NCI-H146 (cell line): Measurements from ENCODE around the gene RFX7.
A peak's percentile ranks its signal among the peaks of the same experiment; 100 is the strongest.
"Not testable (repeated sequence)": the region's sequence is repeated elsewhere in the genome, so short reads cannot be mapped to it uniquely, and the experiment has no call there.

Experiments used
- DNase-seq: peaks from one replicate; lab custom pipeline; 2025; lab: John Stamatoyannopoulos, UW

Gene RFX7

DNA sequence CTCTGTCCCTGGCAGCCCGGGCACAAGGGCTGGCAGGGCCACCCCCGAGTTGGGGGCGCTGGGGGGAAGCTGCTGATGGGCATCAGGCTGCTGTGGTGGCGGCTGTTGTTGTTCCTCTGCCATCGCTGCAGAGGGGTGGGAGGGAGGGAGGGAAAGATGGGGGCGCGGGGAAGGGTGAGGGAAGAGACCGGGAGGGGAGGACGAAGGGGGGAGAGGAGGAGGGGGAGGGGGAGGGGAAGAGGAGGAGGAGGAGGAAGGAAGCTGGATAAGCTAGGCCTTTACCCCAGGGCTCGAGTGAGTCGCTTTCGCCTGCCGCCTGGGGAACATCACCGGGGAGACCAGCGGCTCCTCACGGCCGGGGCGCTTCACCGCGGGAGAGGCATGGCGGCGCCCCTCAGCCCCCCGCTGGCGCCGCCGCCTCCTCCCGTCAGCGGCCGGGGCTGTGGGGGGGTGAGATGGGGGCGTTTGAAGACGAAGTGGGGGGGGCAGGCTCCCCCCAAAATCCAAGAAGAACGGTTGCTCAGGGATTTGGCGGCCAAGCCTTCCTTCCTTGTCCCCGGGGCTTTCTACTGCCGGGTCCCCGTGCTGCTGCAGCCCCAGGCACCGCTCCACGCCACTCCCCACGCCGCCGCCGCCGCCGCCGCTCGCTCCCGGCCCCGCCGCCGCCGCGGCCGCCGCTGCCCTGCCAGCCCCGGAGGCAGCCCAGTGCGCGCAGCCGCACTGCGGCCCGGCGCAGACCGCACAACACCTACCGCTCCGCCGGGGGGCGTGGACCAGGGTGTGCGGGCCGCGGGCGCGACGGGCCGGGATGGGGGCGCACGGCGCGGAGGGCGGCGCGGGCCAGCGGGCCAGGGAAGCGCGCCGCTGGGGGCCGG is at the start of gene RFX7:
Gene RFX7, minus strand, starts transcription at position 717 of the 875 bp plus-strand sequence. Its CDS starts 594 bp downstream, at position 123.
- DNase-seq = peak; percentile 69

DNA sequence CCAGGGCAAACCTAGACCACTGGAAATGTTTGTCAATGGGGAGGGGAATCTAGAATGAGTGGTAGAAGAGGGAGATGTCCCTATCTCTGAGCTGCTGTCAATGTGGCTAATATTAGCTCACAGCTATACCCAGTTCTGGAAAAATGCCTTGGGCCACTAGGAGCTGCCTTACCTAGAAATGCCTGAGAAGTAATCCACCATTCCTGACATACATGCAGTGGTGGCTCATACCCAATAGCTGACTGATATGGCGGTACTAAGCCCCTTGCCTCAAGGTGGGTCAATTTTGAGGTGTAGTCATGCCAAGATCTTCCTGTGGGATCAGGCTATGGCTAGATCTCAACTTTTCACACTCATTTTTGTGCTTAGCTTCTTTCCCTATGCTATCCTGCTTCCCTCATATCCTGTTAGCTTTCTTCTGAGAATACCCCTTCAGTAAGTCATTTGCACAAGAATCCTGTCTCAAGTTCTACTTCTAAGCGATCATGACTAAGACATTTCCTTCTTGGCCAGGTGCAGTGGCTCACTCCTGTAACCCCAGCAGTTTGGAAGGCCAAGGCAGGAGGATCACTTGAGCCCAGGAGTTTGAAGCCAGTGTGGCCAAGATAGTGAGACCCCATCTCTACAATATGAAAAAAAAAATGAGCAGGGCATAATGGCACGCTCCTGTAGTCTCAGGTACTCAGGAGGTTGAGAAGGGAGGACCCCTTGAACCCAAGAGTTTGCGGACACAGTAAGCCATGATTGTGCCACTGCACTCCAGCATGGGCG is 49.1 kb upstream of the RFX7 start:
- no peak for DNase-seq

DNA sequence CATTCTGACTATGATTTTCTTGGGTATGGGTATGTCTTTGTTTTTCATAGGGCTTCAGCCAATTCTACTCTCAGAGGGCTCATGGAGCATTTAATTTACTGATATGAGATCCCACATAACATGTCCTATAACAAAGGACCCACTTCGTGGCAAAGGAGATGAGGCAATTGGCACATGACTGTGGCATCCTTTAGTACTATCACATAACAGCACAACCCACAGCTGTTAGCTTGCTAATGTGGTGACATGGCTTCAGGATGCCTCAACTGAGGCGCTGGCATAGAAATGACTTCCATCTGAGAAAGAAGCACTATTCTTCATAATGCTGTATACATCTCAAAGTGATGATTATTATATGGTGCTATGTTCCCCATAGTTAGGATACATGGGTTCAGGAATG is 48.1 kb upstream of the RFX7 start:
- DNase-seq = no peak

DNA sequence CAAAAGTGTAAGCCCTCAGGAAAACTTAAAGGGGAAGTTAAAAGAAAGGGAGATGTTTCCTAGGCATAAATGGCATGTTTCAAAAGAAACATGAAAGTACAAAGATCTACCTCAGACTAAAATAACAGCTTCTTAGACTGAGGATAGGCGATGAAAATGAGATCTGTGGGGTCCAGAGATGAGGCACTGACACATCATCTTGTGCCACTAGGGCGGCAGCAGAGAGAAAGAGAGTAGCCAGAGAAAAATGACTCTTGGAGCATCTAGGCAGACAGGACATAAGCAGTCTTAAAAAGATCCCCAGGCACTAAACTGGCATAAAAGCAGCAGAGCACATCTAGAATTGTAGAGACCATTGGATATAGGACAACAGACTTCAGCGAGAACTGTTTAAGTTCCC is 42.5 kb upstream of the RFX7 start:
- DNase-seq = no peak

DNA sequence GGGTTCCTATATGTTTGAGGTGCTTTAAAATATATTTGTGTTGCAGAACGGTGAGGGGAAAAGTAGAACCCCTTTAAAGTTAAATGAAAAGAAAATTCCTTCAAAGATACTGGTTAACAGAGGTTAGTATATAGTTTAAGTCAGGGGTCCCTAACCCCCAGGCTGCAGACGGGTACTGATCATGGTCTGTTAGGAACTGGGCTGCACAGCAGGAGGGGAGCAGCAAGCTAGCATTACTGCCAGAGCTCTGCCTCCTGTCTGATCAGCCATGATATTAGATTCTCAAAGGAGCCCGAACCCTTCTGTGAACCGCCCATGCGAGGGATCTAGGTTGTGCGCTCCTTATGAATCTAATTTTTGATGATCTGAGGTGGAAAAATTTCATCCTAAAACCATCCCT is 37.5 kb upstream of the RFX7 start:
- no peak for DNase-seq

DNA sequence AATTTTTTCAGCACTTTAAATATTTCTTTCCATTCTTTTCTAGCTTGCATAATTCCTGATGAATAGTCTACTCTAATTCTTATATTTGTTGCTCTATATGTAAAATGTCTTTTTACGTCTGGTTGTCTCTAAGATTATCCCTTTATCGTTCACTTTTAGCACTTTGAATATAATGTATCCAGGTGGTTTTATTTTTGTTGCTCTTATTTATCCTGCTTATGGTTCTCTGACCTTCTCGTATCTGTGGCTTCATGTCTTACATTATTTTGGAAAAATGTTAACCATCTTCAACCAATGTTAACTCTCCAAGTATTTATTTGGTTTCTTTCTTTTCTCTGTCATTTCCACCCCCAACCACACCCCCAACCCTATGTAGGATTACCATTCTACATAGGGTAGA is 30.0 kb upstream of the RFX7 start:
- DNase-seq = no peak

DNA sequence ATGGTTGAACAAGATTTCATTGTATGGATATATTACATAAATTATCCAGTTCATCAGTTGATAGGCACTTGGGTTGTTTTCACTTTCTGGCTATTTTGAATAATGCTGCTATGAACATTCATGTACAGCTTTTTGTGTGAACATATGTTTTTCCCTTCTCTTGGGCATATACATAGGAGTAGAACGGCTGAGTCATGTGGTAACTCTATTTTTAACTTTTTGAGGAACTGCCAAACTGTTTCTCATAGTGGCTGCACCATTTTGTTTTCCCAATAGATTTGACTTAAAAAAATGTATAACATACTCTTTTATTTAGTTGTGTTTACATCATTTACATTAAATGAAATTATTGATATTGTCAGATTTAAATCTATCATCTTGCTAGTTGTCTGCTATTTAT is 28.8 kb upstream of the RFX7 start:
- no peak for DNase-seq

DNA sequence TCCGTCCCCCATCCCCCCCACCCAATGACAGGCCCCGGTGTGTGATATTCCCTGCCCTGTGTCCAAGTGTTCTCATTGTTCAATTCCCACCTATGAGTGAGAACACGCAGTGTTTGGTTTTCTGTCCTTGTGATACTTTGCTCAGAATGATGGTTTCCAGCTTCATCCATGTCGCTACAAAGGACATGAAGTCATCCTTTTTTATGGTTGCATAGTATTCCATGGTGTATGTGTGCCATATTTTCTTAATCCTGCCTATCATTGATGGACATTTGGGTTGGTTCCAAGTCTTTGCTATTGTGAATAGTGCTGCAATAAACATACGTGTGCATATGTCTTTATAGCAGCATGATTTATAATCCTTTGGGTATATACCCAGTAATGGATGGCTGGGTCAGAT is 22.8 kb upstream of the RFX7 start:
- not testable (repeated sequence) for DNase-seq

DNA sequence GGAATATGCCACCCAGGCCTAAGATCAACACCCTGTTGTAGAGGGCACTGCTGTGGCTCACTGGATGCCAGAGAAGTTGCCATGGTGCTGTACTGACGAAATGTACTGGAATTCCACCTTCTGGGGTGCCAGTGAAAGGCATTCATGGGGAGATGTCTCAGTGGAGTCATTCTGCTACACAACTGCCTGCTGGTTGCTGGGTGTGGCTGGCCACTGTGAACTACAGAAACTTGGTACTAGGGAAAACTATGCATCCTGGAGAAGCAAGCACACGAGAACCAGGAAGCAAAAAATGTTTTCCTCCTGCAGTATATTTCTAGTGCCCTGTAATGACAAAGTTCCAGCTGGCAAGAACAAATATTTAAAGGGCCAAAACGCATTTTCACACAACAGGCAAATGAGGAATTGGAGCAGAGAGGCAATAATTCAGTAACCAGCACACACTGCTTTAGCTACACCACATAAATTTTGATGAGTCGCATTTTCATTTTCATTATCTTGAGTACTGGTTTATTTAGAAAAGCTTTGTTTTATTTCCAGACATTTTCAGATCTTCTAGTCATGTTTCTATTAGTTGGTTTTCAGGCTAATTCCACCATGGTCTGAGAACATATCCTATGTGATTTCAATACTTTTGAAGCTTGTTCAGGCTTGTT is 18.3 kb upstream of the RFX7 start:
- DNase-seq = no peak

DNA sequence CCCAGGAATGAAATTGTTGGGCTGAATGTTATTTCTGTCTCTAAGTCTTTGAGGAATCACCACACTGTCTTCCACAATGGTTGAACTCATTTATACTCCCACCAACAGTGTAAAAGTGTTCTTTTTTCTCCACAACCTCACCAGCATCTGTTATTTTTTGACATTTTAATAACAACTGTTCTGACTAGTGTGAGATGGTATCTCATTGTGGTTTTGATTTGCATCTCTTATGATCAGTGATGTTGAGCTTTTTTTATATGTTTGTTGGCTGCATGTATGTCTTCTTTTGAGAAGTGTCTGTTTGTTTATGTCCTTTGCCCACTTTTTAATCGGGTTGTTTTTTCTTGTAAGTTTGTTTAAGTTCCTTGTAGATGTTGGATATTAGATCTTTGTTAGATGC is 13.6 kb upstream of the RFX7 start:
- DNase-seq = not testable (repeated sequence)

DNA sequence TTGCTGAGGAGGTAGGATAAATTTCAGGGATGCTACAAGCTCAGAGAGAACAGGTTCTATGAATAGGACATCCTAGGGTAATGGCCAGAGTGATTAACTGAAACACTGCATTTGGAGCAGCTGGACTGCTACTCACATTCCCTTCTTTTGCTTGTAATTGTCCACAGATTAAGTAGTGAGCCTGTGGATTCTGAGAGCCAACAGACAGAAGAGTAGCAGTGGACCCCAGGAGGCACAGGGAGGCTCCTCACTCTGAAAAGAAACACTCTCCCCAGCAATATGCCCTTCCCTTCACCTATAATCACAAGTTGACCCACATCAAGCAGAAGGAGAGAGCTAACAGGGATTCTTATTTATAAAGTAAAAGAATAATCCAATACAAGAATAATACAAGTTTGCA is 10.6 kb upstream of the RFX7 start:
- DNase-seq = peak; percentile 54

DNA sequence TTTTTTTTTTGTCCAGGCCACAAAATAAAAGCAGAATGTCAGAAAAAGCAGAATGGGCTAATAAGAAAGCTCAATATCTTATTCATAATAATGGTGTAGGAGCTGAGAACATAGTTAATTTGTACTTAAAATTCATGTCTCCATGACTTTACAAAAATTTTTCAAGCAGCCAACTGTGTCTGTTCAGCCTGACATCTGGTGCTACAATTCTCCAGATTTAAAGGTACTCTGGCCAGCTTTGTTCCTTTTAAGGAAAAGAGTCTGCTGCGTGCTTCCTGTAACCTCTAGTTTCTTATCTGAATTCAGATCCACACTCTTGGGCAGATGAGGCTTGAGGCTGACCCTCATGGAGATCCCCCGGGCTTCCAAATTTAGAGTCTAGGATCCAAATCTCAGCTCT is 8.7 kb upstream of the RFX7 start:
- DNase-seq = no peak

DNA sequence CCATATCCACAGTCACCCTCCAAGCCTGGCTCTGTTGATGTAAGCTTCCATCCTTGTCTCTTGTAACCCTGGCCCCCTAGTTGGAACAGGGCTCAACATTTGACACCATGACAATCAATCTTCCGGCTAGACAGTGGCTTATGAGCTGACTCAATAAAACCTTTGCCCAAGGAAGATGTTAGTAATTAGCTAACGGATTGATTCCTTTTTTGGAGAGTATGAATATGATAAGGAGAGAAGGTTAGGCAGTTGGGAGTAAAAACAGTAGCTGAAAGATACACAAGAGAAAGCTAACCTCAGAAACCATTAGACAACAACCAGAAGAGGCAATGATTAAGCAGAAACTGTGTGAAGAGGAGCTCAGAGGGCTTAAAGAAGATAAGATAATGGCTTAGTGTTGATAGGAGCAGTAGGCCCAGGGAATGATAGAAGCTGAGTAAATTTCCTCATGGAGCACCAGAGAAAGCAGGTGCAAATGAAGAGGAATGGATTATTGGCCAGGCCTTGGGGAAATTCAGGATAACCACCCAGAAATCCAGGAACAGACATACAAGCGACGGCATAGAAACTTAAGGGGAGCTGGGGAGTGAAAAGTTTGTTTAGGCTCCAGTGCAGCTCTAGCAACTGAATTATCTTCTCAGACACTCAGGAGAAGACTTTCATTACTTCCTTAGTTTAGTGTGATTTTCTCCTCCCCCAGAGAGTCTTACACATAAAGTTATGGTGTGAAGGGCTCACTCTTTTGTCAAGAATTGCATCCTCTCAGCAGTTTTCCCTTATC is 7.8 kb upstream of the RFX7 start:
- DNase-seq = no peak

DNA sequence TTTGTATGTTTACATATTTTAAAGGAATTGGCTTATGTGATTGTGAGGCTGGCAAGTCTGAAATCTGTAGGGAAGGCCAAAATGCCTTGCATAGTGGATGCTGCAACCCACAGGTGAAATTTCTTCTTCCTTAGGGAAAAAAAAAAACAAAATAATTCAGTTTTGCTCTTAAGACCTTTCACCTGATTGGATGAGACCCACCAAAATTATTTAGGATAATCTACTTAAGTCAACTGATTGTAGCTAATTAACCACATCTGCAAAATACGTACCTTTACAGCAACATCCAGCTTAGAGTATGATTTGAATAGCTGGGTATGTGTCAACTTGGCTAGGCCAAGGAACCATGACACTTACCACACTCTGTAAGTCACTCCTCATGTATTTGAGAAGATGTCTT is 6.9 kb upstream of the RFX7 start:
- no peak for DNase-seq

DNA sequence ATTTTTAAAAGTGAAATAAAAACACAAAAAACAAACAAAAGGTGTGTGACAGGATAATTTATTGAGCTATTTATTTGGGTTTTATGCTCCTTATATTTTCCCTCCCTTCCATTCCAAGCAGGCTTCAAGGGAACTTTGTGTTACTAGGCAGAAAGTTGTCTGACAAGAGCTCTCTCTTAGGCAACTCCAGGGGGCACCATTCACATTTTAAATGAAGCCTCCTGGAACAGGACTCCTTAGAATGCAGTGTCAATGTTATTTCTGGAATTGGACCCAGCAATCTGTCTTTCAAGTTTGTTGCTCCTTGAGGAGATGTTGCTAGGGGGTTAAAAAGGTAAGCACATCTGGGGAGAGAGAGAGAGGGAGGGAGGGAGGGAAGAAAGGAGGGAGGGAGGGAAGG is 5.4 kb upstream of the RFX7 start:
- DNase-seq = peak; percentile 53

DNA sequence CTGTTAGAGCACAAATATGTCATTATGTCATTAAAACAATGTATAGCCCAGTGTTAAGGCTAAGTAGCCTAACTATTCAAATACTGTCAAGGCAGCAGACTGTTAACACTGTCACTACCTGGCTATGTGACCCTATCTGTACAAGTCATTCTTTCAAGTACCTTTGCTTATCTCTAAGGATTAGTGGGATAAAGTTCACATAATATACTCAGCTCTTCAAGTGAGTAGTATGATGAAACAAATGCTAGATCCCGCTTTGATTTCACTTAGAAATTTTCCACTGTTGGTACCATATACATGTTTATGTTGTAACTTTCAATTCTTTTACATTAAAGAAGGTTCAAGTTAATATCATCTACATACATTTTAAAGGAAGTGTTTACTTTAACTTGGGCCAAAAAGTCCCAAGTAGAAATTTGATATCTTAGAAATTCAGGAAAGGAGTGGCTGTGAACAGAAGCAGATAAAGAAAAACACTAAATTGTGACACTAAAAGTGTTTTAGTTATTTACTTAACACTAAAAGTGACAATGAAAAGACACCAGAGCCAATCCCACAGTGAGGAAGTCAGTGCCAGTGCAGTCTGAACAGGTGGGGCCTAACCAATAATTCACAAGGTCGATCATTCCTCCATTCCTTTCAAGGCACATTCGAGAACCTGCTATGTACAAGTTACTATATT is 4.8 kb upstream of the RFX7 start:
- no peak for DNase-seq

DNA sequence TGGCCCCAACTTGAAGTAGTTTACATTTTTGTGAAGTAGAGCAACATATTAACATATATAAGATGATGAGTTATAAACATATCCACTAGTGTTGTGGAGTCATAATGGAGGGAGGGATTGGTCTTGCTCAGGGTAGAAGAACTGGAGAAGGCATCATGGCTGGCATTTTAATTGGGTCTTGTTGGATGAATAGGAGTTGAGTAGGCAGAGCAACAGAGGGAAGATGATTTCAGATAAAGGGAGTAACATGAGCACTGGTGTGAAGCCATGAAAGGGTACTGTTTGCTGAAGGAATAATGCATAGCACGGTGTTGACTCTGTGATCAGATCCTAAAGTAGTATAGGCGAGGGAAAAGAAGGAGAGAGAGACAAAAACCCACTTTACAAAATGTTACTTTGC is 3.6 kb upstream of the RFX7 start:
- DNase-seq = no peak

DNA sequence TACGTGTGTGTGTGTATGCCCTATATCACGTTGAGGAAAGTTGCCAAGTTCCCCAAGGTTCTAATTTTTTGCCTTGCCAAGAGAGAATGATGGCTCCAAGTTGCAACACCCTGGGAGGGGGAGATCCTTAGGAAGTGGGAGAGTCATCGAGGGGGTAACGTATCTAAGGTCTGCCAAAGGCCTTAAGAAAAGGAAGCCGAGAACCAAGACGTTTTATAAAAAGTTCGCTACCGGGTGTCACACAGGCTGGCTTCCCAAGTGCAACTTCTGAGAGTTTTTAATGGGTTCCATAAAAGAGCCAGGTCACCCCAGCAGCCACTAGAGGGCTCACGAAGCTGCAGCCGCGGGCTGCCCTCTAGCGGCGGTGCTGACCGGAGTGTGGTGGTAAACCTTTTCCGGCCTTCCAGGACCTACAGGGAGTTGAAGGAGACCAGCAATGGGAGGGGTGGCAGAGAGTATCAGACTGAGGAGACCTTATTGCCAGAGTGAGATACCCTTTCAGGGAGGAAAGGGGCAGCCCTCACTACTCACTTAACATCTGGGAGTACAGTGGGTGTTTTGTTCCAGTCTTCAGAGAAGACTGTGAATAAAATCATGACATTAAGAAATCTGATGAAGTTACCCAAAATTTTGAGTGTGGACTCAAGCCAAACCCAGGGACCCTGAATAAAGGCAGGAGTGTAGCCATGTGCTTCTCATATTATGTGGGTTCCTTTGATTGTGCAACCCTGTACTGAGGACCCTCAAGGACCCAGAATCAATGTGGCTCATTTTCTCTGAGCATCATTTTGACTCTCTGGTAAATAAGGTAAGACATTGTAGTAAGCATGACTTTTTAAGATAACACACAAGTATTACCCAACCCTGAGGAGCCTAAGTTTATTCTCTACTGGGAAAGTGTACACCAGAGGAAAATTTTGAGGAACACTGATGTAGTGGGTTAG is 2.5 kb upstream of the RFX7 start:
- peak; percentile 79 for DNase-seq

DNA sequence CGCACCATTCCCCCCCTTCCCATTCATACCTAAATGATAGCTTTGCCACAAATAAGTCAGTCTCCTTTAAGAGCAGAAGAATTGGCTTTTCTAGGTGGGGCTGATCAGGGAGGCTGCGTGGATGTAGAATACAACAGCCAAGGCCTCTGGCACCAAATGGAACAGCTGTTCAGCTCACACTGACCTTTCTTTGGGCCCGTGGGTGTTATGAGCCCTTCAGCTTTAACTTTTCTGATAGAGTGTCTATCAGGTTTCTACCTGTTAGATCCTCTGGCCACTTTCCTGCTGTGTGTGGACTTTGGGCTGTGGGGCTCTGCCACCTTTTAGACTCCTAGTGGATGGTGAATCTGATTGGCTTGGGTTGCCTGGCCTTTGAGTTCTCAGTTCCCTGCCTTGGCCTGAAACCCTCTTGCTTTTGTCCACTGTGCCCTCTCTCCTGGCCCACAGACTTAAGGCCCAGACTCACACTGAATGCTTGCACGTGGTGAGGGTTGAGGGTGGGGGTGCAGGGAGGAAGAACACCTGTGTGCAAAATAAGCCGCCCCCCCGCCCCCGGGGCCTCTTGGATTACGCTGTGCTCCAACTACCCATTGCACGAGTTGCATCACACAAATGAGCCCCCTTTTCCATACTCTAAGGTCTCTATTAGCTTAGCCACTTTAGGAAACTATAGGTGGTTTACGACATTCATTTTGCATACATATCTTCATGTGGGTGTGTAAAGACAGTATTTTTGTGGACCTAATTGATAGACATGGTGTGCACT is 1.3 kb upstream of the RFX7 start:
- DNase-seq = peak; percentile 62
